GM20000 (cell line): ENCODE data around the gene ADARB2.

Experiments used
- DNase-seq: peaks from one replicate; pipeline ENCODE4 v3.0.0; 2012; ENCODE audit warnings: low spot score
- TF ChIP-seq, protein P1 (sequence below): IDR thresholded peaks from 2 replicates; pipeline ENCODE4 v1.5.1; 2012; ENCODE audit warnings: mild to moderate bottlenecking, control low read depth; ENCODE audit errors: extremely low read depth, missing control alignments

The ADARB2 gene

DNA sequence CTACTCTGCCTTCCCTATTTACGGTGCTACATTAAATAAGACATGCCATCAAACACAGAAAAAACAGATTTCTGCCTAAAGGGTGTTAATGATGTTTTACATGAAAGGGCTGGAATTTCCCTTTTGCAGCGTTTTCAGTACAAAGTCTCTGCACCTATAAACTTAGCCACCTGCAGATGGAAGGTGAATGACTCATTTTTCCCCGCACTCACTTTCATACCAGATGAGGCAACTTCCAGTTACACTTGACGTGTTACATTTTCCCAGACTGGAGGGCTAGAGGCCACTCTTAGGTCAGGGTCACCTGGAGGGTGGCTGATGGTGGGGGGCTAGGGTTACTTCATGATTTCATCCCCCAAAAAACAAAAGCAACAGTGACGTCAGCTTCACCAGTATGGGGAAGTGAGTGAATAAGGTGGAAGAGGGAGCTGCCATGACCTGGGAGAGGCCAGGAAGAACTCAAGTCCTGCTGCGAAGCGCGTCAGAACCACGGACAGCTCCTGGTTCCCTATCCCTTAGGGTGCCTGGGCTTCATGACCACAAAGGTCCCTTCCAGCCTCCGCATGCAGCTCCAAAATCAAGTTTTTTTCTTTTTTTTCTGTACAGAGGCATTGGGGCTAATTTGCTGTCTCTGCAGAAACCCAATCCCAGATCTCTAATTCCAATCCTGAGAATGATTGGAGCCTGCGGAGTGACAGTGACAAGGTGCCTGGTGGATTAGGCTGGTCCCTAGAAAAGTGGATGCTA lies 94.0 kb downstream of the ADARB2 start:
- TF ChIP-seq, protein P1, sequence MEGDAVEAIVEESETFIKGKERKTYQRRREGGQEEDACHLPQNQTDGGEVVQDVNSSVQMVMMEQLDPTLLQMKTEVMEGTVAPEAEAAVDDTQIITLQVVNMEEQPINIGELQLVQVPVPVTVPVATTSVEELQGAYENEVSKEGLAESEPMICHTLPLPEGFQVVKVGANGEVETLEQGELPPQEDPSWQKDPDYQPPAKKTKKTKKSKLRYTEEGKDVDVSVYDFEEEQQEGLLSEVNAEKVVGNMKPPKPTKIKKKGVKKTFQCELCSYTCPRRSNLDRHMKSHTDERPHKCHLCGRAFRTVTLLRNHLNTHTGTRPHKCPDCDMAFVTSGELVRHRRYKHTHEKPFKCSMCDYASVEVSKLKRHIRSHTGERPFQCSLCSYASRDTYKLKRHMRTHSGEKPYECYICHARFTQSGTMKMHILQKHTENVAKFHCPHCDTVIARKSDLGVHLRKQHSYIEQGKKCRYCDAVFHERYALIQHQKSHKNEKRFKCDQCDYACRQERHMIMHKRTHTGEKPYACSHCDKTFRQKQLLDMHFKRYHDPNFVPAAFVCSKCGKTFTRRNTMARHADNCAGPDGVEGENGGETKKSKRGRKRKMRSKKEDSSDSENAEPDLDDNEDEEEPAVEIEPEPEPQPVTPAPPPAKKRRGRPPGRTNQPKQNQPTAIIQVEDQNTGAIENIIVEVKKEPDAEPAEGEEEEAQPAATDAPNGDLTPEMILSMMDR: no peak
- peak; percentile 60 for DNase-seq

DNA sequence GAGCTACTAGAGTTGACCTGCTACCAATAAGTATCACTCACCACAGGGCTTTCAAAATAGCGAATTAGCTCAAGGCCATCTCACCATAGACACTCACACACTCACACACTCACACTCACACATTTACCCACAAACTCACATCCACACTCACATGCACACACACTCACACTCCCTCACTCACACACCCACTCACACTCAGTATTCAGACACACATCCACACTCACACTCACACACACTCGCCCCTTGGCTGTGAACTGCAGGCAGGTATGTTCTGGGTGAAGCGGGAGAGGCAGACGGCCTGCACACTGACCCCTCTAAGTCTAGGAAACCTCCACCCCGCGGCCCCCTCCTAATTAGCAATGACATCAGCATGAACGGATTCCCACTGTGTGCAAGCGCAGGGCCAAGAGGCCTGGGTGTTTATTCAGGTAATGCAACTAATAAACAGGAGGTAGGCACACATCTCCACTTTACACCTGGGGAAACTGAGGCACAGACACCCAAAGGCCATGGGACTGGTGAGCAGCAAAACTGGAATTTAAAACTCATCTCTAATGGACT lies 94.6 kb downstream of the ADARB2 start:
- TF ChIP-seq, protein P1: no peak
- DNase-seq: no peak

DNA sequence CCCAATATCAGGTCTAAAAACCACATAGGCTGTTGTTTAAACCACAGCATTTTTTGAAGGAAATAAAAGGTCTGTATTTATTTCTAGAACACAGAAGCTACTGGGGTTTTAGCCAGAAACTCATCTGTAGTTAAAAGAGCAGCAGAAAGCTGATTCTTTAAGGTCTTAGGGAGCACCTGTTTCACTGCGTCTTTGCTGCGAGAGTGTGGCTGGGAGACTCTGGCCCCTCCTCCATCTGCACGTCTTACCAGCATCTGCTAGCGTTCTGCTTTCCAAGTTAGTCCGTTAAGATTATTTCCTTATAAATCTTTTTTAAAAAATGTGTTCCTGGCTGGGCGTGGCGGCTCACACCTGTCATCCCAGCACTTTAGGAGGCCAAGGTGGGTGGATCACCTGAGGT lies 95.9 kb downstream of the ADARB2 start:
- TF ChIP-seq, protein P1: no peak
- DNase-seq: no peak

DNA sequence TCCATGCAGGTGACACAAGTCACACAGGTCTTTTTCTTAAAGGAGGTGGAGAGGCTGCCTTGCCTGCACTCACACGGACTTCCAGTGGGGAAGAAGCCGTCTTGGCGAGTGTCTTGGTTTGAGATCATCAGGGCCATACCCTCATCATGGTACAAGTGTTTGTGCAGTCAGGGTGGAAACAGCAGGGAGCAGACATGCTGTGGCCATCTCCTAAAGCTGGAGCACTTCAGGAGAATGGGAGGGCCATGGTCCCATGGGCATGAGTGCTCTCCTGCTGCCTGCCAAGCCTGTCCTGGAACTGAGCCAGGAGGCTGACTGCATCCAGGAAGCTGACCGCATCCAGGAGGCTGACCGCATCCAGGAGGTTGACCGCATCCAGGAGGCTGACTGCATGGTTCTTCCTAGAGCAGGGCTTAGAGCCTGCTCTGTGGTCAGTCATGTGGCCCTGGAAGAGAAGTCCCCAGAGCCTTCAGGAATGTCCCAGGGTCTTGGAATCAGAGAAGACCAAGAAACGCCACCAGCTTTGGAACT lies 98.4 kb downstream of the ADARB2 start:
- no peak for DNase-seq
- TF ChIP-seq, protein P1: no peak

DNA sequence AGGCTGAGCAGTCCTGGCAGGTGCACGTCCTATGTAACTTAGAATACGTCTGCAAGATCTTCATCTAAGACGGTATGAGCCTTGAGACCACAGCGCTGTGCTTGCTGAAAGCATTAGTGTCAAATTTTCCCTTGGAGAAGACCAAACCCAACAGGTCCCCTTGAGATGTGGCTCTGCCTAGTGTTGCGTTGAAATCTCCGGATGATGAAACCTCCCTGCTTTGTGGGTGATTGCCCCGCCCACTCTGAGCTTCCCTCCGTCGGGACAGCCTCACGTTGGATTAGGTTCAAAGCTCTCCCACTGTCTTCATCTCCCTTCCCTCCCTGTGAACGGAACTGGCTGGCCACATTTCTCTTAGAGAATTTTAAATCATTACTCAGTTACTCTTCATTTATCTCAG lies 102.0 kb downstream of the ADARB2 start:
- TF ChIP-seq, protein P1: no peak
- no peak for DNase-seq

DNA sequence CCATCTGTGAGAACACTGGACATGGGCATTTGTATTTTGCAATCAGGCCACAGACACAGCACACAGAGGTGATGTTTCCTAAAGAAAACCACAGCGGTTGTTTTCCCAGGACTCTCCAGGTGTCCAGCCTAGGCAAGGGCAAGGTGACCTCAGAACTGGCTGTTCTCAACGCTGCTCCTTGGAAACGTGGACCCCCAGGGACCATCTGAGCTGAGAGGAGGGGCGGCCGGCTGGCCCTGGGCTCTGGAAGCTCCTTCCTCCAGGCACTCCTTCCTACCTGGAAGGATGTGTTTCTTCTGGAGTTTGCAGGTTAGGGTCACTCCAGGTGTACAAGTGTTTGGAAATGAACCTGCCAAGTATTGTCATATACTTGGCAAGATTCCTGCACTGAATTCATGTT lies 103.1 kb downstream of the ADARB2 start:
- TF ChIP-seq, protein P1: no peak

DNA sequence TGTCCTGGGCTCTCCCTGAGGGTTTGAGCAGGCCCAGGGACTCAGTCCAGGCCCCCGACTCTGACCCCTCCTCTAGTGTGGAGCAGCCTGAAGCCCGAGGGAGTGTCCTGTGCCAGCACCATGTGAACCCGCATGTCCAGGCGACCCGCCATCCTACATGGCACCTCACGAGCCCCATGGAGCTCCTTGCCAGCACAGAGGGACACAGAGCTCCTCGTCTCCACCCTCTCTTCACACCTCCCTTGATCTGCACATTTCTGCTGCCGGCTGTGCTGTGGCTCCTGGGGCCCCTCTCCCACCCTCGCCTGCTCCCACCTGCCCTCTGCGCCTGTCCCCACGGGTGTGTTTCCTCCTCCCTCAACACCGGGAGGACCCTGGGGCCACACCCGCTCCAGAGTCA lies 103.5 kb downstream of the ADARB2 start:
- TF ChIP-seq, protein P1: no peak
- no peak for DNase-seq

More for the DNA sequence above, 103.1 kb downstream of the ADARB2 start:
- DNase-seq: no peak
